K562 (cell line): ENCODE results near the gene PRICKLE4. TPM values are rescaled to one million over a fixed set of nuclear protein-coding genes. Genes with fewer than 3 reads are reported as not detected.
A peak's percentile ranks its signal among the peaks of the same experiment; 100 is the strongest.

Experiments
- ATAC-seq: fragments of 200-7000 bp; cut with Tn5 transposase; 3 replicates; pipeline ENCODE4 v1.9.1; 2020; ENCODE audit warnings: moderate library complexity
- BruUV-seq: library from RNA; stranded (reverse); fragments of 400-500 nt; replicated peaks from 2 replicates; lab custom pipeline; 2021; lab: Mats Ljungman, UMichigan
- CTCF ChIA-PET: fragments of 300-600 bp; formaldehyde crosslinking; extraction: SDS; loops from one replicate; lab custom pipeline; 2021; ENCODE audit warnings: low intra/inter-chr PET ratio; lab: Yijun Ruan, JAX
- POLR2A ChIA-PET: fragments of 300-600, 350-650 bp; sonication (Branson Sonifier 250); formaldehyde crosslinking; extraction: SDS; loops from one replicate; lab custom pipeline; 2021; ENCODE audit warnings: antibody characterized with exemption, inconsistent platforms; lab: Yijun Ruan, JAX
- DNase-seq, 4 experiments: peaks; one replicate each; pipeline versions ENCODE4 v3.0.0 to v3.0.0-alpha.2; 2011 to 2018; ENCODE audit warnings: low spot score in 3 of 4, mixed read lengths in 3 of 4; ENCODE audit errors: extremely low read depth in 1 of 4
- FAIRE-seq: peaks from 2 replicates; lab custom pipeline; 2011; peaks lifted over from hg19 to GRCh38; lab: Jason Lieb, UNC
- H2AFZ ChIP-seq: 2 replicates; pipeline ENCODE4 v1.6.0; 2011; ENCODE audit warnings: low read depth, low read length, control low read depth, inconsistent platforms
- H3K27ac ChIP-seq: fragments of 200-600 bp; 3 replicates; pipeline ENCODE4 v1.8.0; 2011; ENCODE audit warnings: low read depth, mild to moderate bottlenecking, control low read depth, inconsistent platforms, low read length, moderate library complexity, mixed read lengths; ENCODE audit errors: extremely low read depth
- H3K27me3 ChIP-seq, 2 experiments: fragments of 300-600 bp in 1 of 2; 2 replicates in 1 of 2; 3 replicates in 1 of 2; pipeline versions ENCODE4 v1.6.0 to v1.8.0; 2011; ENCODE audit warnings: inconsistent platforms in 2 of 2, low read length in 2 of 2, mild to moderate bottlenecking in 1 of 2, mixed read lengths in 1 of 2, moderate library complexity in 1 of 2; ENCODE audit not compliant: control insufficient read depth in 2 of 2, insufficient read depth in 2 of 2
- H3K36me3 ChIP-seq: fragments of 300-600 bp; 3 replicates; pipeline ENCODE4 v1.8.0; 2011; ENCODE audit warnings: mild to moderate bottlenecking, low read length, inconsistent platforms; ENCODE audit not compliant: control insufficient read depth, insufficient read depth
- H3K4me1 ChIP-seq, 2 experiments: fragments of 200-600 bp in 1 of 2; replicated peaks in 1 of 2; 2 replicates in 1 of 2; 3 replicates in 1 of 2; pipeline versions ENCODE4 v1.5.1 to v1.8.0; 2011; ENCODE audit warnings: inconsistent platforms in 2 of 2, low read length in 2 of 2, mild to moderate bottlenecking in 1 of 2, mixed read lengths in 1 of 2, moderate library complexity in 1 of 2; ENCODE audit not compliant: control insufficient read depth in 2 of 2, insufficient read depth in 2 of 2
- H3K4me2 ChIP-seq: 2 replicates; pipeline ENCODE4 v1.6.1; 2011; ENCODE audit warnings: low read length, control low read depth, inconsistent platforms, mixed read lengths; ENCODE audit not compliant: insufficient read depth
- H3K4me3 ChIP-seq: fragments of 200-600 bp; sonication (generic), shearing (Covaris generic); 2 replicates; pipeline ENCODE4 v1.5.1; 2016; ENCODE audit warnings: control low read depth, inconsistent platforms
- H3K79me2 ChIP-seq: fragments of 200-600 bp; 3 replicates; pipeline ENCODE4 v1.8.0; 2011; ENCODE audit warnings: low read length, inconsistent platforms; ENCODE audit not compliant: control insufficient read depth, insufficient read depth
- H3K9ac ChIP-seq, 2 experiments: 2 replicates each; pipeline versions ENCODE4 v1.6.0 to v1.6.1; 2011; ENCODE audit warnings: low read depth in 2 of 2, low read length in 2 of 2, control low read depth in 1 of 2, inconsistent platforms in 1 of 2, mild to moderate bottlenecking in 1 of 2, mixed read lengths in 1 of 2; ENCODE audit not compliant: insufficient read depth in 1 of 2
- H3K9me1 ChIP-seq: one replicate; pipeline ENCODE4 v1.6.0; 2011; ENCODE audit warnings: inconsistent platforms, mild to moderate bottlenecking, low read length, moderate library complexity; ENCODE audit not compliant: control insufficient read depth, insufficient read depth
- H3K9me3 ChIP-seq: replicated peaks from 2 replicates; pipeline ENCODE4 v1.5.1; 2011; ENCODE audit warnings: low read depth, low read length, inconsistent platforms; ENCODE audit not compliant: control insufficient read depth, insufficient read depth
- H4K20me1 ChIP-seq: replicated peaks from 2 replicates; pipeline ENCODE4 v1.6.1; 2011; ENCODE audit warnings: low read length, inconsistent platforms, mixed read lengths; ENCODE audit not compliant: control insufficient read depth, insufficient read depth
- C11orf30 ChIP-seq: fragments of 450-650 bp; IDR thresholded peaks from 2 replicates; pipeline ENCODE4 v1.6.1; 2016; ENCODE audit warnings: low read depth, mild to moderate bottlenecking
- HCFC1 ChIP-seq: IDR thresholded peaks from 2 replicates; pipeline ENCODE4 v1.6.1; 2012; ENCODE audit warnings: low read depth, low read length, improper control_type of control experiment
- MAFF ChIP-seq: IDR thresholded peaks from 2 replicates; pipeline ENCODE4 v1.6.1; 2012; ENCODE audit warnings: low read length, improper control_type of control experiment
- MAFG ChIP-seq: fragments of 450-650 bp; conservative IDR thresholded peaks from 2 replicates; pipeline ENCODE4 v1.6.1; 2016; ENCODE audit warnings: missing genetic modification characterization, missing compliant biosample characterization
- PHB2 ChIP-seq: fragments of 450-650 bp; IDR thresholded peaks from 2 replicates; pipeline ENCODE4 v1.6.1; 2017; ENCODE audit warnings: low read depth
- RAD21 ChIP-seq, 2 experiments: fragments of 250-450 bp in 1 of 2; fragments of 450-650 bp in 1 of 2; sonication (Bioruptor Pico) in 1 of 2; formaldehyde crosslinking in 1 of 2; IDR thresholded peaks in 1 of 2; conservative IDR thresholded peaks in 1 of 2; 2 replicates each; pipeline versions ENCODE4 v1.4.0 to v1.8.0; 2020 to 2022; ENCODE audit warnings: mild to moderate bottlenecking in 2 of 2, moderate library complexity in 1 of 2
- THAP7 ChIP-seq: fragments of 250-450 bp; sonication (Bioruptor Pico); IDR thresholded peaks from 2 replicates; pipeline ENCODE4 v1.5.0; 2021
- ZNF316 ChIP-seq: fragments of 450-650 bp; IDR thresholded peaks from 2 replicates; pipeline ENCODE4 v1.6.1; 2016
- WGBS: fragments of 100-300 bp; shearing (Covaris generic); methylation state at CpG from one replicate; pipeline ENCODE4 v1.1.6; 2016; ENCODE audit warnings: low coverage, mixed read lengths; ENCODE audit not compliant: insufficient coverage; ENCODE audit errors: missing lambda C conversion rate; 5-methylcytosine and 5-hydroxymethylcytosine counted together
- in situ Hi-C: fragments of 300-500 bp; cut with MboI; formaldehyde crosslinking; loops from 4 replicates; pipeline ENCODE4 v1.15.0; 2018; ENCODE audit warnings: inconsistent platforms, mixed read lengths
- intact Hi-C: fragments of 100-400 bp; cut with micrococcal nuclease; formaldehyde crosslinking; loops from 2 replicates; pipeline ENCODE4 v1.14.2; 2022
- polyA plus RNA-seq, 8 experiments: library from polyadenylated mRNA; depleted of rRNA in 4 of 8; stranded (reverse) in 5 of 8; unstranded in 3 of 8; fragments of >200 nt; fragmentation: Nextera tagmentation in 2 of 8; fragmentation: Illumina TruSeq in 1 of 8; extraction: Ambion mirVana in 2 of 8; extraction: Trizol in 1 of 8; gene quantifications; 2 replicates each; pipeline versions ENCODE4 v1.2.1 to v1.2.3, GENCODE V29; 2011 to 2014; ENCODE audit warnings: inconsistent platforms in 1 of 8, missing spikeins in 1 of 8
- total RNA-seq, 7 experiments: library from RNA; depleted of rRNA in 6 of 7; stranded (reverse); fragments of >200 nt in 6 of 7; fragmentation: Illumina TruSeq in 2 of 7; extraction: Trizol in 2 of 7; gene quantifications; 2 replicates each; pipeline versions ENCODE4 v1.2.1 to v1.2.3, GENCODE V29; 2011 to 2021; ENCODE audit warnings: low replicate concordance in 1 of 7
- TF ChIP-seq, protein P1 (sequence below): fragments of 450-650 bp; formaldehyde crosslinking; IDR thresholded peaks from 2 replicates; pipeline ENCODE4 v1.4.0; 2022; ENCODE audit warnings: missing genetic modification characterization

The PRICKLE4 gene
- total and polyA plus RNA-seq, 9 of the 15 experiments (the other 6 are each of a cell fraction or from before 2014, with no cell fraction given), result 0.20 to 0.32 (median 0.27) TPM; not detected in 6

DNA sequence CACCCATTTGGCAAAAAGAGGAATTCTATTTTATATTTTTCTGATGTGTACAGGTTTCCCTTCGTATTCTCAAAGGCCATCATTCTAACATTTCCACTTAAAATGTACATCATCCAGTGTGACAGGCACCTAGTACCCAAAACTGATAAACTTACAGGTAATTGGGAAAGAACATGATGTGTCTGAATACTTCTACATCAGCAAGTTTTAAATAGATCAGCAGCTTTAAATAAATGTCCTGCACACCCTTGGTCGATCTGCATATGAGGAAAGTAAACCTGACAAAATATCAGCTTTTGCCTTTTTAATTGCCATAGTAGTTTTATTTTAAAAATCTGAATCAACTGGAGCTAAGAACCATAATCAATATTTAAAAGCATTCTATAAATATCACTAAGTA is 33.4 kb downstream of the PRICKLE4 start:
- no peaks in the 10 kb centered on the region for H3K36me3 ChIP-seq
- TF ChIP-seq C11orf30, result peak; percentile 42; the same call in 1 of the 2 replicates
- TF ChIP-seq HCFC1, result no peak
- 0 out of 2 replicates have a peak, but pooled peaks have one; percentile 4 for TF ChIP-seq MAFG (tag)
- no peak for TF ChIP-seq THAP7 (CRISPR knock-in tag)
- TF ChIP-seq PHB2, result no peak
- TF ChIP-seq MAFF, result peak; percentile 19; the same call in 1 of the 2 replicates
- peak; percentile 44 for TF ChIP-seq ZNF316
- no peak for TF ChIP-seq RAD21 (CRISPR knock-in tag; conservative IDR thresholded peaks at IDR 0.05 in 1 of 2, IDR thresholded peaks at IDR 0.05 in 1 of 2)
- TF ChIP-seq, protein P1, sequence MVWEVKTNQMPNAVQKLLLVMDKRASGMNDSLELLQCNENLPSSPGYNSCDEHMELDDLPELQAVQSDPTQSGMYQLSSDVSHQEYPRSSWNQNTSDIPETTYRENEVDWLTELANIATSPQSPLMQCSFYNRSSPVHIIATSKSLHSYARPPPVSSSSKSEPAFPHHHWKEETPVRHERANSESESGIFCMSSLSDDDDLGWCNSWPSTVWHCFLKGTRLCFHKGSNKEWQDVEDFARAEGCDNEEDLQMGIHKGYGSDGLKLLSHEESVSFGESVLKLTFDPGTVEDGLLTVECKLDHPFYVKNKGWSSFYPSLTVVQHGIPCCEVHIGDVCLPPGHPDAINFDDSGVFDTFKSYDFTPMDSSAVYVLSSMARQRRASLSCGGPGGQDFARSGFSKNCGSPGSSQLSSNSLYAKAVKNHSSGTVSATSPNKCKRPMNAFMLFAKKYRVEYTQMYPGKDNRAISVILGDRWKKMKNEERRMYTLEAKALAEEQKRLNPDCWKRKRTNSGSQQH (CRISPR knock-in tag), result no peak
- TF ChIP-seq, all 486 proteins: peak for 4
- no peak overlapping the region for H3K9ac ChIP-seq
- intact Hi-C loops (no loop called here), in situ Hi-C loops (no loop called here)
- 47% methylated on average over 2 of the region's 2 CpGs for WGBS
- no peaks in the 10 kb centered on the region for H3K9me3 ChIP-seq
- H3K27me3 ChIP-seq, result no peaks in the 10 kb centered on the region
- no peaks in the 10 kb centered on the region; the same call in 2 of the 3 replicates for H3K79me2 ChIP-seq
- ATAC-seq (no peak), DNase-seq (no peak), FAIRE-seq (no peak)
- no peak overlapping the region for H3K4me3 ChIP-seq
- H3K9me1 ChIP-seq, result no peaks in the 10 kb centered on the region
- CTCF ChIA-PET, result interaction anchor here (0.5 to 0.6 kb wide), 2 partner anchors 10 to 38 kb away, joined by 3 to 4 read pairs; no protein-coding TSS in a partner anchor
- H3K4me1 ChIP-seq, result peaks cover 0 to 13% of the 10 kb centered on the region in 2 experiments; a peak in 3 of 5 replicates
- H2AFZ ChIP-seq, result no peak overlapping the region
- no peak overlapping the region for H3K27ac ChIP-seq
- H4K20me1 ChIP-seq, result no peaks in the 10 kb centered on the region
- POLR2A ChIA-PET, result interaction anchor here (1.0 to 1.1 kb wide), 3 partner anchors 42 to 154 kb away, joined by 3 read pairs; no protein-coding TSS in a partner anchor
- BruUV-seq, result no TSS peak
- no peak overlapping the region for H3K4me2 ChIP-seq
